Hepatocyte (in vitro differentiated cells): ENCODE data around the gene HCN1. TPM values are rescaled to one million over a fixed set of nuclear protein-coding genes. Genes with fewer than 3 reads are reported as not detected.
A peak's percentile ranks its signal among the peaks of the same experiment; 100 is the strongest.

Source experiments
- DNase-seq: peaks from one replicate; pipeline ENCODE4 v3.0.0-alpha.2; 2016; ENCODE audit warnings: low spot score
- H2AFZ ChIP-seq: fragments of 200-600 bp; sonication (generic); 2 replicates; pipeline ENCODE4 v1.6.0; 2016; ENCODE audit warnings: antibody characterized with exemption, mild to moderate bottlenecking
- H3K27ac ChIP-seq: fragments of 200-600 bp; sonication (generic); 2 replicates; pipeline ENCODE4 v1.5.1; 2016; ENCODE audit warnings: mild to moderate bottlenecking
- H3K27me3 ChIP-seq: fragments of 200-600 bp; sonication (generic); 2 replicates; pipeline ENCODE4 v1.6.1; 2016
- H3K36me3 ChIP-seq: fragments of 200-600 bp; sonication (generic); replicated peaks from 2 replicates; pipeline ENCODE4 v1.5.1; 2016; ENCODE audit warnings: low read depth; ENCODE audit not compliant: insufficient read depth
- H3K4me1 ChIP-seq: fragments of 200-600 bp; sonication (generic); 2 replicates; pipeline ENCODE4 v1.5.1; 2016; ENCODE audit warnings: mild to moderate bottlenecking, moderate library complexity; ENCODE audit not compliant: insufficient read depth
- H3K4me2 ChIP-seq: fragments of 200-600 bp; sonication (generic); 2 replicates; pipeline ENCODE4 v1.6.0; 2016
- H3K4me3 ChIP-seq: fragments of 200-600 bp; sonication (generic); 2 replicates; pipeline ENCODE4 v1.5.1; 2016; ENCODE audit warnings: mild to moderate bottlenecking
- H3K79me2 ChIP-seq: fragments of 200-600 bp; sonication (generic); 2 replicates; pipeline ENCODE4 v1.6.0; 2017; ENCODE audit warnings: mild to moderate bottlenecking
- H3K9me2 ChIP-seq: fragments of 200-600 bp; sonication (generic); replicated peaks from 2 replicates; pipeline ENCODE4 v1.6.0; 2017; ENCODE audit warnings: mild to moderate bottlenecking; ENCODE audit not compliant: insufficient read depth
- H3K9me3 ChIP-seq: fragments of 200-600 bp; sonication (generic); 2 replicates; pipeline ENCODE4 v1.5.1; 2016; ENCODE audit warnings: low read depth, mild to moderate bottlenecking
- H4K20me1 ChIP-seq: fragments of 200-600 bp; sonication (generic); 2 replicates; pipeline ENCODE4 v1.6.0; 2016; ENCODE audit warnings: mild to moderate bottlenecking; ENCODE audit not compliant: insufficient read depth, poor library complexity, severe bottlenecking
- EZH2 ChIP-seq: fragments of 200-600 bp; sonication (generic); IDR thresholded peaks from 2 replicates; pipeline ENCODE4 v1.6.1; 2016; ENCODE audit warnings: antibody characterized with exemption, mild to moderate bottlenecking, borderline replicate concordance
- EZH2phosphoT487 ChIP-seq: fragments of 200-600 bp; sonication (generic); IDR thresholded peaks from one replicate; pipeline ENCODE4 v1.6.1; 2018; ENCODE audit warnings: antibody characterized with exemption, mild to moderate bottlenecking, low read depth, moderate library complexity; ENCODE audit not compliant: unreplicated experiment, severe bottlenecking
- WGBS: methylation state at CpG from one replicate; pipeline ENCODE4 v1.1.6; 2016; ENCODE audit warnings: low lambda C conversion rate; ENCODE audit errors: missing lambda C conversion rate; 5-methylcytosine and 5-hydroxymethylcytosine counted together
- polyA plus RNA-seq: library from polyadenylated mRNA; unstranded; fragments of >200 nt; fragmentation: Nextera tagmentation; extraction: Ambion mirVana; gene quantifications from 2 replicates; pipeline ENCODE4 v1.2.1, GENCODE V29; 2016
- total RNA-seq: library from RNA; depleted of rRNA; stranded (reverse); fragments of >200 nt; gene quantifications from 2 replicates; pipeline ENCODE4 v1.2.3, GENCODE V29; 2014
- TF ChIP-seq, protein P1 (sequence below): fragments of 200-600 bp; sonication (generic); IDR thresholded peaks from 2 replicates; pipeline ENCODE4 v1.5.1; 2016; ENCODE audit warnings: antibody characterized with exemption, mild to moderate bottlenecking; ENCODE audit not compliant: poor library complexity

HCN1 gene
- total and polyA plus RNA-seq, 2 experiments from 2014 or later = 0.57 TPM; not detected in 1

GRCh38 chr5:45532826-45533624 is 163.2 kb downstream of the HCN1 start:
- no peak overlapping the region for H3K4me3 ChIP-seq
- H4K20me1 ChIP-seq = no peaks in the 10 kb centered on the region
- H3K4me2 ChIP-seq = no peak overlapping the region
- H3K4me1 ChIP-seq = no peaks in the 10 kb centered on the region
- no peak overlapping the region for H2AFZ ChIP-seq
- H3K27me3 ChIP-seq = no peaks in the 10 kb centered on the region
- no peak overlapping the region for H3K27ac ChIP-seq
- DNase-seq = no peak
- no peaks in the 10 kb centered on the region for H3K9me2 ChIP-seq
- WGBS = 64% methylated on average over 4 of the region's 4 CpGs
- no peaks in the 10 kb centered on the region for H3K79me2 ChIP-seq
- TF ChIP-seq, protein P1, sequence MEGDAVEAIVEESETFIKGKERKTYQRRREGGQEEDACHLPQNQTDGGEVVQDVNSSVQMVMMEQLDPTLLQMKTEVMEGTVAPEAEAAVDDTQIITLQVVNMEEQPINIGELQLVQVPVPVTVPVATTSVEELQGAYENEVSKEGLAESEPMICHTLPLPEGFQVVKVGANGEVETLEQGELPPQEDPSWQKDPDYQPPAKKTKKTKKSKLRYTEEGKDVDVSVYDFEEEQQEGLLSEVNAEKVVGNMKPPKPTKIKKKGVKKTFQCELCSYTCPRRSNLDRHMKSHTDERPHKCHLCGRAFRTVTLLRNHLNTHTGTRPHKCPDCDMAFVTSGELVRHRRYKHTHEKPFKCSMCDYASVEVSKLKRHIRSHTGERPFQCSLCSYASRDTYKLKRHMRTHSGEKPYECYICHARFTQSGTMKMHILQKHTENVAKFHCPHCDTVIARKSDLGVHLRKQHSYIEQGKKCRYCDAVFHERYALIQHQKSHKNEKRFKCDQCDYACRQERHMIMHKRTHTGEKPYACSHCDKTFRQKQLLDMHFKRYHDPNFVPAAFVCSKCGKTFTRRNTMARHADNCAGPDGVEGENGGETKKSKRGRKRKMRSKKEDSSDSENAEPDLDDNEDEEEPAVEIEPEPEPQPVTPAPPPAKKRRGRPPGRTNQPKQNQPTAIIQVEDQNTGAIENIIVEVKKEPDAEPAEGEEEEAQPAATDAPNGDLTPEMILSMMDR = no peak
- TF ChIP-seq EZH2phosphoT487 = no peak
- TF ChIP-seq EZH2 = no peak
- no peaks in the 10 kb centered on the region for H3K36me3 ChIP-seq
- no peaks in the 10 kb centered on the region for H3K9me3 ChIP-seq

- Histone ChIP-seq H3K4me1 (no peaks in the 10 kb centered on the region), H3K9me2 (no peaks in the 10 kb centered on the region), H3K27ac (no peak overlapping the region), H3K36me3 (no peaks in the 10 kb centered on the region), H3K4me3 (no peak overlapping the region), H4K20me1 (no peaks in the 10 kb centered on the region), H3K9me3 (no peaks in the 10 kb centered on the region), H2AFZ (no peak overlapping the region), H3K4me2 (peak overlapping the region; percentile 25), H3K79me2 (no peaks in the 10 kb centered on the region), H3K27me3 (no peaks in the 10 kb centered on the region)
- WGBS = 26% methylated on average over 2 of the region's 2 CpGs
- peak; percentile 64 for DNase-seq
- TF ChIP-seq, protein P1 = peak; percentile 62
- no peak for TF ChIP-seq EZH2phosphoT487
Measured at GRCh38 chr5:45521067-45521466, 175.1 kb downstream of the HCN1 start.

DNA sequence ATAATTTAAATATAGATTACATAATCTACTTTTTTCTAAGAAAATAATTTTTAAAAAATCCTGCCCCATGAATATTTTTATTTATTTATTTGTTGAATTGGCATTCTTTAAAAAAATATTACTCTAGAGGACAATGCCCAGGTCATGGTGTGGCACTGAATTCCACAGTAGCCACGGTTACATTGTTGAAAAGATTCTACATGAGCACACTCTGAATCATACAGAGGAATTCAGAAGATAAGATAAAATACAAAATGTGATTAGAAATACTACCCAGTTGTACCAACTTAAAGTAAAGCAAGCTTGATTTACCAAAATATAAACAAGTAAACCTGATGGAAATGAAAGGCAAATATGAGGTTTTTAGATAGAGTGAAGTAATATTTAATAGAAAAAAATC is 183.7 kb downstream of the HCN1 start:
- Histone ChIP-seq H3K4me3 (no peak overlapping the region), H3K79me2 (no peaks in the 10 kb centered on the region), H3K4me2 (no peak overlapping the region), H3K27me3 (no peaks in the 10 kb centered on the region), H3K27ac (no peak overlapping the region), H3K36me3 (no peaks in the 10 kb centered on the region), H2AFZ (no peak overlapping the region), H4K20me1 (no peaks in the 10 kb centered on the region), H3K9me2 (no peaks in the 10 kb centered on the region), H3K9me3 (no peaks in the 10 kb centered on the region), H3K4me1 (no peaks in the 10 kb centered on the region)
- no peak for DNase-seq
- WGBS = 42% methylated on average over 1 of the region's 1 CpG
- TF ChIP-seq EZH2phosphoT487 (no peak), EZH2 (no peak)
- TF ChIP-seq, protein P1 = no peak
